ENCODE data around the gene CEMIP. TPM values are rescaled to one million over a fixed set of nuclear protein-coding genes. Genes with fewer than 3 reads are reported as not detected.

CEMIP gene
- polyA plus RNA-seq, 2 of the 4 experiments (the other 2 are of a cell fraction): 0.54 to 0.84 TPM

DNA sequence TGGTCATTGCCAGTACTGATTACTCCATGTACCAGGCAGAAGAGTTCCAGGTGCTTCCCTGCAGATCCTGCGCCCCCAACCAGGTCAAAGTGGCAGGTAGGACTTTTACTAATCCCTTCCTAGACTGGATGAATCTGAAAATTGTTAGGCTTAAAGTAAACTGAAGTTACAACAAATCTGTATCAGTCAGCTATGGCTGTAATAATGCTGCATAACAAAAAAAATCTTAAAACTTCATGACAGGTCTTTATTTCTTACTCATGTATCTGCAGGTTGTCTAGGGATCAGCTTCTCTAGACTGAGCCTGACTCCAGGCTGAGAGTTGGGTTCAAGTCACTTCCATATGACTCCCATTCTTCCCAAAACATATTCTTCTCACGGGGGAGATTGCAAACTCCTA lies 116.8 kb downstream of the CEMIP start:
- ATAC-seq: no peak

DNA sequence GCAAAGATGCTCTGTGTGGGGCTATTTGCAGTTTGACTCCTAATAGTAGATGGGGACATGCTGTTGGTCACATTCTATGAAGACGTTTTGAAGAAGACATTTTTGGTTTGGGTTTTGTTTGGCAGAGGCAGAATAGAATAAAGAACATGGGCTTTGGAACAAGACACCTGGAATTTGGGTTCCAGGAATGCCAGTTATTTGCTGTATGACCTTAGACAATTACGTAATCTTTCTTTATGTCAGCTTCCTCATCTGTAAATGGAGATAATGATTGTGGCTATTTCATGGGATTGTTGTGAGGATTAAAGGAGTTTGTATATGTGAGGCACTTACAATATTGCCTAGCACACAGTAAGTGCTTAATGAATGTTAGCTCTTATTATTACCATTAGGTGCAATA lies 118.9 kb downstream of the CEMIP start:
- no peak overlapping the region for H3K27ac ChIP-seq
- no peak overlapping the region for H3K4me2 ChIP-seq
- peaks cover 6% of the 10 kb centered on the region; the same call in 2 of the 3 replicates for H3K9me3 ChIP-seq
- 49% methylated on average over 2 of the region's 2 CpGs for WGBS (ENCODE audit: missing lambda C conversion rate)
- POLR2A ChIA-PET: no interaction called here
- TF ChIP-seq CEBPB (IDR thresholded peaks at IDR 0.05): peak in 1 of 2 experiments; percentile 34; a peak in 1 of 4 replicates
- TF ChIP-seq HEYL (CRISPR knock-in tag; IDR thresholded peaks at IDR 0.05): no peak
- no peak for TF ChIP-seq CHD2 (IDR thresholded peaks at IDR 0.05; ENCODE audit: low read length, partially characterized antibody)
- TF ChIP-seq ZSCAN20 (CRISPR knock-in tag; IDR thresholded peaks at IDR 0.05): no peak
- DNase-seq (ENCODE audit: low read depth in 1 of 2, low spot score in 1 of 2): no peak
- CTCF ChIA-PET: no interaction called here
- peaks cover 5% of the 10 kb centered on the region; the same call in 1 of the 3 replicates for H3K4me1 ChIP-seq
- ATAC-seq: no peak
- H3K4me3 ChIP-seq: no peak overlapping the region
- FAIRE-seq: peak; percentile 81

More for the DNA sequence above, 116.8 kb downstream of the CEMIP start:
- FAIRE-seq: no peak
- H3K4me1 ChIP-seq: peaks cover 5% of the 10 kb centered on the region; the same call in 1 of the 3 replicates
- ChIA-PET POLR2A (no interaction called here), CTCF (no interaction called here)
- DNase-seq (ENCODE audit: low read depth in 1 of 2, low spot score in 1 of 2): no peak
- peaks cover 6% of the 10 kb centered on the region; the same call in 2 of the 3 replicates for H3K9me3 ChIP-seq
- TF ChIP-seq, protein P1, sequence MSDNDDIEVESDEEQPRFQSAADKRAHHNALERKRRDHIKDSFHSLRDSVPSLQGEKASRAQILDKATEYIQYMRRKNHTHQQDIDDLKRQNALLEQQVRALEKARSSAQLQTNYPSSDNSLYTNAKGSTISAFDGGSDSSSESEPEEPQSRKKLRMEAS (IDR thresholded peaks at IDR 0.05): no peak
- TF ChIP-seq, protein P2, sequence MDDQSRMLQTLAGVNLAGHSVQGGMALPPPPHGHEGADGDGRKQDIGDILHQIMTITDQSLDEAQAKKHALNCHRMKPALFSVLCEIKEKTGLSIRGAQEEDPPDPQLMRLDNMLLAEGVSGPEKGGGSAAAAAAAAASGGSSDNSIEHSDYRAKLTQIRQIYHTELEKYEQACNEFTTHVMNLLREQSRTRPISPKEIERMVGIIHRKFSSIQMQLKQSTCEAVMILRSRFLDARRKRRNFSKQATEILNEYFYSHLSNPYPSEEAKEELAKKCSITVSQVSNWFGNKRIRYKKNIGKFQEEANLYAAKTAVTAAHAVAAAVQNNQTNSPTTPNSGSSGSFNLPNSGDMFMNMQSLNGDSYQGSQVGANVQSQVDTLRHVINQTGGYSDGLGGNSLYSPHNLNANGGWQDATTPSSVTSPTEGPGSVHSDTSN (IDR thresholded peaks at IDR 0.05): no peak
- TF ChIP-seq BHLHE40 (IDR thresholded peaks at IDR 0.05; ENCODE audit: low read depth, low read length) (no peak), MAZ (IDR thresholded peaks at IDR 0.05; ENCODE audit: borderline replicate concordance, low read depth, low read length) (no peak), POLR2A (IDR thresholded peaks at IDR 0.05; ENCODE audit: low read length) (no peak), NFE2L2 (conservative IDR thresholded peaks at IDR 0.05; ENCODE audit: low read length) (no peak), JUN (IDR thresholded peaks at IDR 0.05) (no peak), RFX5 (IDR thresholded peaks at IDR 0.05) (no peak), MYC (IDR thresholded peaks at IDR 0.05; ENCODE audit: borderline replicate concordance, low read length) (no peak), CBX8 (IDR thresholded peaks at IDR 0.05) (no peak), ZNF302 (CRISPR knock-in tag; IDR thresholded peaks at IDR 0.05) (no peak), ZSCAN20 (CRISPR knock-in tag; IDR thresholded peaks at IDR 0.05) (no peak), HEYL (CRISPR knock-in tag; IDR thresholded peaks at IDR 0.05) (no peak), KDM1A (IDR thresholded peaks at IDR 0.05; ENCODE audit: low read depth) (no peak), HDAC2 (IDR thresholded peaks at IDR 0.05) (no peak), TP53 (CRISPR knock-in tag; IDR thresholded peaks at IDR 0.05) (no peak), POLR2AphosphoS2 (conservative IDR thresholded peaks at IDR 0.05; ENCODE audit: low read length) (no peak)
- TF ChIP-seq, protein P3, sequence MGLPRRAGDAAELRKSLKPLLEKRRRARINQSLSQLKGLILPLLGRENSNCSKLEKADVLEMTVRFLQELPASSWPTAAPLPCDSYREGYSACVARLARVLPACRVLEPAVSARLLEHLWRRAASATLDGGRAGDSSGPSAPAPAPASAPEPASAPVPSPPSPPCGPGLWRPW (IDR thresholded peaks at IDR 0.05): no peak
- TF ChIP-seq, protein P4, sequence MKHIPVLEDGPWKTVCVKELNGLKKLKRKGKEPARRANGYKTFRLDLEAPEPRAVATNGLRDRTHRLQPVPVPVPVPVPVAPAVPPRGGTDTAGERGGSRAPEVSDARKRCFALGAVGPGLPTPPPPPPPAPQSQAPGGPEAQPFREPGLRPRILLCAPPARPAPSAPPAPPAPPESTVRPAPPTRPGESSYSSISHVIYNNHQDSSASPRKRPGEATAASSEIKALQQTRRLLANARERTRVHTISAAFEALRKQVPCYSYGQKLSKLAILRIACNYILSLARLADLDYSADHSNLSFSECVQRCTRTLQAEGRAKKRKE (CRISPR knock-in tag; IDR thresholded peaks at IDR 0.05; ENCODE audit: low read depth): no peak
- no peak overlapping the region for H3K4me3 ChIP-seq
- H3K4me2 ChIP-seq: no peak overlapping the region
- no peak overlapping the region for H3K27ac ChIP-seq
- WGBS (ENCODE audit: missing lambda C conversion rate): 66% methylated on average over 2 of the region's 2 CpGs

DNA sequence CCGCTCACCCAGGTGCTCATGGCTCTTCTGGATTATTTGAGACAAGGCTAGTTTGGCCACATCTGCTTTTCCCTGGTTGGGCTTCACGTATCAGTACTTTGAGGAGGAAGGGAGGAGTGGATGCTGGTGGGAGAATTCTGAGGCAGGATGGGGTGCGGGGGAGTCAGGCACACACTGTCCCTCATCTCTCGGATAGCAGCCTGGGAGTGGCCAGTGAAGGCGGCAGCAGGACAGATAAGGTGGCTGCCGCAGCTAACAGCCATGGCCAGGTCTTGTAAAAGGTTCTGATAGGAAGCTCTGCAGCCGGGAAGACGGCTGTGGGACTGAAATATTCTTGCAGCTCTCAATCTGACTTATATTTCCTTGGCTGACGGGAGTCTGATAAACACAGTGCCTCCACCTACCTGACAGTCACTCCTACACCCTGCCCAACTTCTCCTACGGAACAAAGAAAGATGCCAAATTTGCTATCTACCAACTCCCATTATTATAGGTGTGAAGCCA lies 123.2 kb downstream of the CEMIP start:
- ChIA-PET POLR2A (interaction anchor here (0.6 kb wide), 1 partner anchor 20 kb away, joined by 3 read pairs; no protein-coding TSS in a partner anchor), CTCF (interaction anchor here (1.5 to 1.8 kb wide), 3 partner anchors 13 to 123 kb away, joined by 4 to 8 read pairs (median 4); partner anchors contain the start of gene CEMIP)
- Histone ChIP-seq H3K27ac (no peak overlapping the region), H3K4me2 (no peak overlapping the region), H3K4me1 (peaks cover 11% of the 10 kb centered on the region; the same call in 1 of the 3 replicates), H3K9me3 (no peaks in the 10 kb centered on the region), H3K4me3 (no peak overlapping the region)
- FAIRE-seq (no peak), DNase-seq (ENCODE audit: low read depth in 1 of 2, low spot score in 1 of 2) (no peak), ATAC-seq (no peak)
- WGBS (ENCODE audit: missing lambda C conversion rate): 58% methylated on average over 10 of the region's 10 CpGs
- TF ChIP-seq MYC (IDR thresholded peaks at IDR 0.05; ENCODE audit: borderline replicate concordance, low read length) (no peak), CHD4 (IDR thresholded peaks at IDR 0.05; ENCODE audit: borderline replicate concordance) (no peak), RARB (CRISPR knock-in tag; IDR thresholded peaks at IDR 0.05) (no peak), RNF2 (IDR thresholded peaks at IDR 0.05; ENCODE audit: borderline replicate concordance, low read depth) (no peak), GATA3 (IDR thresholded peaks at IDR 0.05; ENCODE audit: borderline replicate concordance) (no peak), FOSB (CRISPR knock-in tag; IDR thresholded peaks at IDR 0.05) (no peak), SMC3 (IDR thresholded peaks at IDR 0.05) (no peak), HOXB13 (CRISPR knock-in tag; IDR thresholded peaks at IDR 0.05; ENCODE audit: low read depth) (no peak), ZFP36 (IDR thresholded peaks at IDR 0.05; ENCODE audit: borderline replicate concordance, partially characterized antibody) (no peak)
- TF ChIP-seq, protein P2 (IDR thresholded peaks at IDR 0.05): no peak
- TF ChIP-seq, protein P5, sequence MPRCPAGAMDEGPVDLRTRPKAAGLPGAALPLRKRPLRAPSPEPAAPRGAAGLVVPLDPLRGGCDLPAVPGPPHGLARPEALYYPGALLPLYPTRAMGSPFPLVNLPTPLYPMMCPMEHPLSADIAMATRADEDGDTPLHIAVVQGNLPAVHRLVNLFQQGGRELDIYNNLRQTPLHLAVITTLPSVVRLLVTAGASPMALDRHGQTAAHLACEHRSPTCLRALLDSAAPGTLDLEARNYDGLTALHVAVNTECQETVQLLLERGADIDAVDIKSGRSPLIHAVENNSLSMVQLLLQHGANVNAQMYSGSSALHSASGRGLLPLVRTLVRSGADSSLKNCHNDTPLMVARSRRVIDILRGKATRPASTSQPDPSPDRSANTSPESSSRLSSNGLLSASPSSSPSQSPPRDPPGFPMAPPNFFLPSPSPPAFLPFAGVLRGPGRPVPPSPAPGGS (IDR thresholded peaks at IDR 0.05): no peak
- TF ChIP-seq, protein P3 (IDR thresholded peaks at IDR 0.05): no peak
- TF ChIP-seq, protein P4 (CRISPR knock-in tag; IDR thresholded peaks at IDR 0.05; ENCODE audit: low read depth): no peak
